ENCODE measurements around the gene PAEP. TPM values are rescaled to one million over a fixed set of nuclear protein-coding genes. Genes with fewer than 3 reads are reported as not detected.

The PAEP gene
- total and polyA plus RNA-seq, 4 donors, result not detected

DNA sequence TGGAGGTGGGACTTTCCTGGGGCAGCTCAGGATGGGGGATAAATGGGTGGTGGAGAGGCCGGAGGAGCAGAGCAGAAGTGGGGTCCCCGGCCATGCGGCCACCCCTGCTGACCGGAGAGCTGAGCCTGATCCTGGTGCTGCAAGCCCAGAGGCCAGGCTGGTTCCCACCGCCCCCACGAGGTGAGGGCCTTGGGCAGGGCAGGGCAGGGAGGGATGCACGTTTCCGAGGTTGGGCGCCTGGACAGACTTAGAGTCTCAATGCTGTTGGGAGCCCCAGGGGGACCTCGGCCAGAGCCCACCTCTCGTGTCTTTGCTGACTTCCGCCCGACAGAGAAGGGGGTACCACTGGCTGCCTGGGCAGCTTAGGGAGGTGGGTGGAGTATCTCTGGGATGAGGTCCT lies 10.1 kb upstream of the PAEP start:
- no peaks in the 10 kb centered on the region for H3K4me1 ChIP-seq (ENCODE audit: control insufficient read depth in 4 of 4, insufficient read depth in 4 of 4, low read length in 3 of 4)
- 87% methylated on average over 13 of the region's 13 CpGs for WGBS
- no peaks in the 10 kb centered on the region for H3K27me3 ChIP-seq (ENCODE audit: control insufficient read depth in 4 of 4, insufficient read depth in 4 of 4, low read length in 3 of 4)
- H3K27ac ChIP-seq (ENCODE audit: low read depth in 1 of 2, low read length in 2 of 2), result no peak overlapping the region
- DNase-seq (ENCODE audit: low spot score), result no peak
- no peak overlapping the region for H3K9ac ChIP-seq (ENCODE audit: low read depth in 1 of 2, low read length in 2 of 2)
- H3K36me3 ChIP-seq (ENCODE audit: control insufficient read depth in 4 of 4, insufficient read depth in 3 of 4, low read depth in 1 of 4, low read length in 3 of 4), result no peaks in the 10 kb centered on the region
- H3K9me3 ChIP-seq (ENCODE audit: control insufficient read depth in 4 of 4, low read length in 3 of 4), result no peaks in the 10 kb centered on the region
- no peak overlapping the region for H3K4me3 ChIP-seq (ENCODE audit: low read depth in 1 of 3, low read length in 3 of 3)
- TF ChIP-seq FOXA1 (IDR thresholded peaks at IDR 0.05) (no peak), FOXA2 (IDR thresholded peaks at IDR 0.05) (no peak), HNF4A (conservative IDR thresholded peaks at IDR 0.05) (no peak), JUND (IDR thresholded peaks at IDR 0.05) (no peak), TAF1 (conservative IDR thresholded peaks at IDR 0.05) (no peak), NR2F2 (IDR thresholded peaks at IDR 0.05) (no peak), SP1 (IDR thresholded peaks at IDR 0.05) (no peak), YY1 (IDR thresholded peaks at IDR 0.05) (no peak), HNF4G (IDR thresholded peaks at IDR 0.05) (no peak), EGR1 (IDR thresholded peaks at IDR 0.05; ENCODE audit: low read depth in 2 of 2) (no peak), RAD21 (IDR thresholded peaks at IDR 0.05) (no peak), GABPA (IDR thresholded peaks at IDR 0.05 in 1 of 2, conservative IDR thresholded peaks at IDR 0.05 in 1 of 2) (no peak)
- TF ChIP-seq, protein P1, sequence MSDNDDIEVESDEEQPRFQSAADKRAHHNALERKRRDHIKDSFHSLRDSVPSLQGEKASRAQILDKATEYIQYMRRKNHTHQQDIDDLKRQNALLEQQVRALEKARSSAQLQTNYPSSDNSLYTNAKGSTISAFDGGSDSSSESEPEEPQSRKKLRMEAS (IDR thresholded peaks at IDR 0.05), result no peak
- TF ChIP-seq, protein P2, sequence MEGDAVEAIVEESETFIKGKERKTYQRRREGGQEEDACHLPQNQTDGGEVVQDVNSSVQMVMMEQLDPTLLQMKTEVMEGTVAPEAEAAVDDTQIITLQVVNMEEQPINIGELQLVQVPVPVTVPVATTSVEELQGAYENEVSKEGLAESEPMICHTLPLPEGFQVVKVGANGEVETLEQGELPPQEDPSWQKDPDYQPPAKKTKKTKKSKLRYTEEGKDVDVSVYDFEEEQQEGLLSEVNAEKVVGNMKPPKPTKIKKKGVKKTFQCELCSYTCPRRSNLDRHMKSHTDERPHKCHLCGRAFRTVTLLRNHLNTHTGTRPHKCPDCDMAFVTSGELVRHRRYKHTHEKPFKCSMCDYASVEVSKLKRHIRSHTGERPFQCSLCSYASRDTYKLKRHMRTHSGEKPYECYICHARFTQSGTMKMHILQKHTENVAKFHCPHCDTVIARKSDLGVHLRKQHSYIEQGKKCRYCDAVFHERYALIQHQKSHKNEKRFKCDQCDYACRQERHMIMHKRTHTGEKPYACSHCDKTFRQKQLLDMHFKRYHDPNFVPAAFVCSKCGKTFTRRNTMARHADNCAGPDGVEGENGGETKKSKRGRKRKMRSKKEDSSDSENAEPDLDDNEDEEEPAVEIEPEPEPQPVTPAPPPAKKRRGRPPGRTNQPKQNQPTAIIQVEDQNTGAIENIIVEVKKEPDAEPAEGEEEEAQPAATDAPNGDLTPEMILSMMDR (IDR thresholded peaks at IDR 0.05; ENCODE audit: low read depth, low read length, missing input control), result no peak
- TF ChIP-seq, protein P3, sequence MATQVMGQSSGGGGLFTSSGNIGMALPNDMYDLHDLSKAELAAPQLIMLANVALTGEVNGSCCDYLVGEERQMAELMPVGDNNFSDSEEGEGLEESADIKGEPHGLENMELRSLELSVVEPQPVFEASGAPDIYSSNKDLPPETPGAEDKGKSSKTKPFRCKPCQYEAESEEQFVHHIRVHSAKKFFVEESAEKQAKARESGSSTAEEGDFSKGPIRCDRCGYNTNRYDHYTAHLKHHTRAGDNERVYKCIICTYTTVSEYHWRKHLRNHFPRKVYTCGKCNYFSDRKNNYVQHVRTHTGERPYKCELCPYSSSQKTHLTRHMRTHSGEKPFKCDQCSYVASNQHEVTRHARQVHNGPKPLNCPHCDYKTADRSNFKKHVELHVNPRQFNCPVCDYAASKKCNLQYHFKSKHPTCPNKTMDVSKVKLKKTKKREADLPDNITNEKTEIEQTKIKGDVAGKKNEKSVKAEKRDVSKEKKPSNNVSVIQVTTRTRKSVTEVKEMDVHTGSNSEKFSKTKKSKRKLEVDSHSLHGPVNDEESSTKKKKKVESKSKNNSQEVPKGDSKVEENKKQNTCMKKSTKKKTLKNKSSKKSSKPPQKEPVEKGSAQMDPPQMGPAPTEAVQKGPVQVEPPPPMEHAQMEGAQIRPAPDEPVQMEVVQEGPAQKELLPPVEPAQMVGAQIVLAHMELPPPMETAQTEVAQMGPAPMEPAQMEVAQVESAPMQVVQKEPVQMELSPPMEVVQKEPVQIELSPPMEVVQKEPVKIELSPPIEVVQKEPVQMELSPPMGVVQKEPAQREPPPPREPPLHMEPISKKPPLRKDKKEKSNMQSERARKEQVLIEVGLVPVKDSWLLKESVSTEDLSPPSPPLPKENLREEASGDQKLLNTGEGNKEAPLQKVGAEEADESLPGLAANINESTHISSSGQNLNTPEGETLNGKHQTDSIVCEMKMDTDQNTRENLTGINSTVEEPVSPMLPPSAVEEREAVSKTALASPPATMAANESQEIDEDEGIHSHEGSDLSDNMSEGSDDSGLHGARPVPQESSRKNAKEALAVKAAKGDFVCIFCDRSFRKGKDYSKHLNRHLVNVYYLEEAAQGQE (IDR thresholded peaks at IDR 0.05), result no peak
- TF ChIP-seq, protein P4, sequence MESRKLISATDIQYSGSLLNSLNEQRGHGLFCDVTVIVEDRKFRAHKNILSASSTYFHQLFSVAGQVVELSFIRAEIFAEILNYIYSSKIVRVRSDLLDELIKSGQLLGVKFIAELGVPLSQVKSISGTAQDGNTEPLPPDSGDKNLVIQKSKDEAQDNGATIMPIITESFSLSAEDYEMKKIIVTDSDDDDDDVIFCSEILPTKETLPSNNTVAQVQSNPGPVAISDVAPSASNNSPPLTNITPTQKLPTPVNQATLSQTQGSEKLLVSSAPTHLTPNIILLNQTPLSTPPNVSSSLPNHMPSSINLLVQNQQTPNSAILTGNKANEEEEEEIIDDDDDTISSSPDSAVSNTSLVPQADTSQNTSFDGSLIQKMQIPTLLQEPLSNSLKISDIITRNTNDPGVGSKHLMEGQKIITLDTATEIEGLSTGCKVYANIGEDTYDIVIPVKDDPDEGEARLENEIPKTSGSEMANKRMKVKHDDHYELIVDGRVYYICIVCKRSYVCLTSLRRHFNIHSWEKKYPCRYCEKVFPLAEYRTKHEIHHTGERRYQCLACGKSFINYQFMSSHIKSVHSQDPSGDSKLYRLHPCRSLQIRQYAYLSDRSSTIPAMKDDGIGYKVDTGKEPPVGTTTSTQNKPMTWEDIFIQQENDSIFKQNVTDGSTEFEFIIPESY (IDR thresholded peaks at IDR 0.05), result no peak

DNA sequence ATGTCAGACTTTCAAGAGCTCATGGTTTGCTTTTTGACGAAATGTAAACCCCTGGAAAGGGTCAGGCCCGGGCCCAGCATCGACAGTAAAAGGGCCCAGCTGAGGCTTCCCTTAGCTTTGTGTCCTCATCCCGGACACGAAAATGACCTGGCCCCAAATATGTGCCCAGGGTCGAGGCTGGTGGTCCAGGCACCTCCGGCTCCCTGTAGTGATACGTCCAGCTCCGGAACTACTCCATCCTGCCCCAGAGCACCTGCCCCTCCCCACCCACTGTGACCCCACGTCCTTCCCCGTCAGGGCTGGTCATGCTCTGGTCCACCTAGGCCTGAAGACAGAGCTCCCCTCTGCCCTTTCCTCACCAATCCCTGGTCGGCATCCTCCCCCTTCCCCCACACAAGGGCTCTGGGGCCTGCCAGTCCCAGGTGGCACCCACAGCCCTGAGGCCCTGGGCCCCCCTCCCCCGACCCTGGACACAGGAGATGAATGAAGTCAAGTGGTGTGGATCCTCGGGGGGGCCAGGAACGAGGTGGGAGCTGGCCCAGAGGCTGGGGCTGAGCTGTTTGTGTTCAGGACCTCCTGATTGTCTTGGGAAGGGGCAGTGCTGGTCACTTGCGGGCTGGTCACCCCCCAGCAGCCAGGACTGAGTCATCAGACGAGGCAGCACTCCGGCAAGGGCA lies 9.4 kb upstream of the PAEP start:
- 77% methylated on average over 18 of the region's 18 CpGs for WGBS
- H3K9me3 ChIP-seq (ENCODE audit: control insufficient read depth in 4 of 4, low read length in 3 of 4), result no peaks in the 10 kb centered on the region
- TF ChIP-seq HNF4A (conservative IDR thresholded peaks at IDR 0.05) (no peak), HNF4G (IDR thresholded peaks at IDR 0.05) (no peak), GABPA (IDR thresholded peaks at IDR 0.05 in 1 of 2, conservative IDR thresholded peaks at IDR 0.05 in 1 of 2) (no peak)
- TF ChIP-seq, protein P3 (IDR thresholded peaks at IDR 0.05), result no peak
- no peak overlapping the region for H3K4me3 ChIP-seq (ENCODE audit: low read depth in 1 of 3, low read length in 3 of 3)
- H3K27ac ChIP-seq (ENCODE audit: low read depth in 1 of 2, low read length in 2 of 2), result no peak overlapping the region
- no peaks in the 10 kb centered on the region for H3K36me3 ChIP-seq (ENCODE audit: control insufficient read depth in 4 of 4, insufficient read depth in 3 of 4, low read depth in 1 of 4, low read length in 3 of 4)
- H3K4me1 ChIP-seq (ENCODE audit: control insufficient read depth in 4 of 4, insufficient read depth in 4 of 4, low read length in 3 of 4), result no peaks in the 10 kb centered on the region
- peaks cover 0 to 2% (median 0%) of the 10 kb centered on the region in 4 donors for H3K27me3 ChIP-seq (ENCODE audit: control insufficient read depth in 4 of 4, insufficient read depth in 4 of 4, low read length in 3 of 4)
- DNase-seq (ENCODE audit: low spot score), result no peak
- H3K9ac ChIP-seq (ENCODE audit: low read depth in 1 of 2, low read length in 2 of 2), result no peak overlapping the region
